AG04449 (cell line): ENCODE results near the gene ZNF281.

Experiments
- CTCF ChIA-PET: fragments of 350-600 bp; formaldehyde crosslinking; extraction: SDS; loops from one replicate; lab custom pipeline; 2021; ENCODE audit warnings: antibody characterized with exemption; lab: Yijun Ruan, JAX
- POLR2A ChIA-PET: fragments of 400-600, 350-600 bp; formaldehyde crosslinking; extraction: SDS; loops from one replicate; lab custom pipeline; 2020; ENCODE audit warnings: antibody characterized with exemption, inconsistent platforms; lab: Yijun Ruan, JAX
- DNase-seq: peaks from one replicate; pipeline ENCODE4 v3.0.0-alpha.2; 2010; ENCODE audit warnings: low read depth, low spot score
- H3K4me3 ChIP-seq: 2 replicates; pipeline ENCODE4 v1.5.1; 2011; ENCODE audit warnings: low read depth, mild to moderate bottlenecking, control low read depth, low read length
- CTCF ChIP-seq: IDR thresholded peaks from one replicate; pipeline ENCODE4 v1.5.1; 2011; ENCODE audit warnings: mild to moderate bottlenecking, moderate library complexity, low read length, control low read depth, inconsistent platforms; ENCODE audit not compliant: insufficient read depth; ENCODE audit errors: missing control alignments

Gene ZNF281

GRCh38 chr1:200448034-200448762 lies 38.4 kb upstream of the ZNF281 start:
- CTCF ChIA-PET: interaction anchor here (1.7 kb wide), 1 partner anchor 8 kb away, joined by 3 read pairs; no protein-coding TSS in a partner anchor

GRCh38 chr1:200445213-200445612 lies 35.4 kb upstream of the ZNF281 start:
- no peak overlapping the region for H3K4me3 ChIP-seq
- ChIA-PET CTCF (no interaction called here), POLR2A (no interaction called here)
- no peak for DNase-seq
- TF ChIP-seq CTCF: no peak

More at GRCh38 chr1:200448034-200448762, 38.4 kb upstream of the ZNF281 start:
- H3K4me3 ChIP-seq: no peak overlapping the region
- TF ChIP-seq CTCF: no peak
- no peak for DNase-seq
- POLR2A ChIA-PET: no interaction called here

GRCh38 chr1:200444478-200444877 lies 34.6 kb upstream of the ZNF281 start:
- CTCF ChIA-PET: no interaction called here
- POLR2A ChIA-PET: no interaction called here
- TF ChIP-seq CTCF: no peak

GRCh38 chr1:200443860-200444259 lies 34.0 kb upstream of the ZNF281 start:
- DNase-seq: no peak
- ChIA-PET POLR2A (no interaction called here), CTCF (interaction anchor here (1.6 kb wide), 1 partner anchor 90 kb away, joined by 3 read pairs; no protein-coding TSS in a partner anchor)
- H3K4me3 ChIP-seq: no peak overlapping the region
- TF ChIP-seq CTCF: no peak

More at GRCh38 chr1:200444478-200444877, 34.6 kb upstream of the ZNF281 start:
- no peak for DNase-seq
- no peak overlapping the region for H3K4me3 ChIP-seq

GRCh38 chr1:200442537-200443156 lies 32.8 kb upstream of the ZNF281 start:
- ChIA-PET CTCF (interaction anchor here (1.6 kb wide), 1 partner anchor 89 kb away, joined by 3 read pairs; no protein-coding TSS in a partner anchor), POLR2A (no interaction called here)
- DNase-seq: no peak
- no peak overlapping the region for H3K4me3 ChIP-seq
- no peak for TF ChIP-seq CTCF

- no peak overlapping the region for H3K4me3 ChIP-seq
- no peak for TF ChIP-seq CTCF
- ChIA-PET CTCF (interaction anchor here (0.9 kb wide), 1 partner anchor 36 kb away, joined by 3 read pairs; no protein-coding TSS in a partner anchor), POLR2A (no interaction called here)
- DNase-seq: no peak
These were observed 32.2 kb upstream of the ZNF281 start for GRCh38 chr1:200442023-200442422.
